SU-DHL-6 (cell line): ENCODE results near the gene PPFIBP2.

Experiments used
- H2AFZ ChIP-seq: fragments of 200-600 bp; sonication (generic); 2 replicates; pipeline ENCODE4 v1.6.1; 2014; ENCODE audit warnings: low read depth, mild to moderate bottlenecking, moderate library complexity, mixed read lengths, antibody characterized with exemption, low read length; ENCODE audit not compliant: severe bottlenecking
- H3F3A ChIP-seq: fragments of 200-600 bp; shearing (Covaris generic); 2 replicates; pipeline ENCODE4 v1.6.0; 2016; ENCODE audit warnings: antibody characterized with exemption, mild to moderate bottlenecking; ENCODE audit not compliant: insufficient read depth
- H3K27ac ChIP-seq: fragments of 200-600 bp; sonication (generic); 2 replicates; pipeline ENCODE4 v1.5.1; 2016; ENCODE audit warnings: low read depth, mild to moderate bottlenecking, low read length, moderate library complexity, mixed read lengths
- H3K27me3 ChIP-seq: fragments of 200-600 bp; sonication (generic), shearing (Covaris generic); 2 replicates; pipeline ENCODE4 v1.6.0; 2014; ENCODE audit warnings: mild to moderate bottlenecking, low read length
- H3K36me3 ChIP-seq: fragments of 200-600 bp; sonication (generic); 2 replicates; pipeline ENCODE4 v1.6.1; 2014; ENCODE audit warnings: mild to moderate bottlenecking, low read length, mixed read lengths
- H3K4me2 ChIP-seq: fragments of 300-600, 200-600 bp; shearing (Covaris generic), sonication (generic); 2 replicates; pipeline ENCODE4 v1.6.0; 2014; ENCODE audit warnings: low read length, low read depth, mild to moderate bottlenecking; ENCODE audit not compliant: poor library complexity, severe bottlenecking
- H3K4me3 ChIP-seq: fragments of 200-600 bp; sonication (generic); 2 replicates; pipeline ENCODE4 v1.5.1; 2014; ENCODE audit warnings: antibody characterized with exemption, low read length, mild to moderate bottlenecking, mixed read lengths; ENCODE audit not compliant: insufficient read depth, poor library complexity, severe bottlenecking
- H3K79me2 ChIP-seq: fragments of 200-600 bp; sonication (generic); 2 replicates; pipeline ENCODE4 v1.6.1; 2014; ENCODE audit warnings: mild to moderate bottlenecking, low read length, moderate library complexity; ENCODE audit not compliant: insufficient read depth
- H3K9ac ChIP-seq: fragments of 200-600 bp; sonication (generic); 2 replicates; pipeline ENCODE4 v1.7.0; 2014; ENCODE audit warnings: mild to moderate bottlenecking, low read length
- H3K9me2 ChIP-seq: fragments of 200-600 bp; sonication (generic); replicated peaks from 2 replicates; pipeline ENCODE4 v1.6.1; 2014; ENCODE audit warnings: low read length; ENCODE audit not compliant: insufficient read depth
- H3K9me3 ChIP-seq: fragments of 200-600 bp; sonication (generic); 2 replicates; pipeline ENCODE4 v1.6.1; 2014; ENCODE audit warnings: low read length, mixed read lengths; ENCODE audit not compliant: insufficient read depth
- H4K20me1 ChIP-seq: fragments of 200-600 bp; sonication (generic); 2 replicates; pipeline ENCODE4 v1.6.1; 2014; ENCODE audit warnings: low read depth, mild to moderate bottlenecking, antibody characterized with exemption, low read length, moderate library complexity, mixed read lengths
- EZH2phosphoT487 ChIP-seq: fragments of 200-600 bp; sonication (generic), shearing (Covaris generic); conservative IDR thresholded peaks from 2 replicates; pipeline ENCODE4 v1.6.1; 2018; ENCODE audit warnings: mild to moderate bottlenecking, antibody characterized with exemption, low read length, moderate library complexity, mixed read lengths
- TF ChIP-seq, protein P1 (sequence below): fragments of 200-600 bp; sonication (generic); IDR thresholded peaks from one replicate; pipeline ENCODE4 v1.5.1; 2017; ENCODE audit warnings: antibody characterized with exemption, mild to moderate bottlenecking, low read length, moderate library complexity; ENCODE audit not compliant: insufficient read depth, poor library complexity, severe bottlenecking

The PPFIBP2 gene

DNA sequence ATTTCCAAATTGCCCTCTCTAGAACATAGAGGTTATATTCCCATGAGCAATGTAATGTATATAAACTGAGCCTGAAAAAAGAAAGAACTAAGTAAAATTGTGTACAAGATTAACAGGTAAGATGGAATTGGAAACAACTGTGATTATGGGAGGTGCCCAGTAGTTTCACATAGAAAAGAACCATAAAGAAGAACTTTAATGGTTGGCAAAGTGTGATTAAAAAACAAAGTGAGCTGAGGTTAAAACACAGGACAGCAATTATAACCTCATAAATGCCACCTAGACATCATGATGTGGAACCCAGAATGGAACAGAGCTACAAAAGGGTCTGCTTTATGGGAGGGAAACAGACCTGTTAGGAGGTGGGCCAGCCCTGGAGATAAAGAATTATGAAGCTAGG, 100.9 kb downstream of the PPFIBP2 start:
- H2AFZ ChIP-seq: no peak overlapping the region
- H3K27me3 ChIP-seq: no peaks in the 10 kb centered on the region
- no peak overlapping the region for H3K4me2 ChIP-seq
- no peak for TF ChIP-seq EZH2phosphoT487
- TF ChIP-seq, protein P1, sequence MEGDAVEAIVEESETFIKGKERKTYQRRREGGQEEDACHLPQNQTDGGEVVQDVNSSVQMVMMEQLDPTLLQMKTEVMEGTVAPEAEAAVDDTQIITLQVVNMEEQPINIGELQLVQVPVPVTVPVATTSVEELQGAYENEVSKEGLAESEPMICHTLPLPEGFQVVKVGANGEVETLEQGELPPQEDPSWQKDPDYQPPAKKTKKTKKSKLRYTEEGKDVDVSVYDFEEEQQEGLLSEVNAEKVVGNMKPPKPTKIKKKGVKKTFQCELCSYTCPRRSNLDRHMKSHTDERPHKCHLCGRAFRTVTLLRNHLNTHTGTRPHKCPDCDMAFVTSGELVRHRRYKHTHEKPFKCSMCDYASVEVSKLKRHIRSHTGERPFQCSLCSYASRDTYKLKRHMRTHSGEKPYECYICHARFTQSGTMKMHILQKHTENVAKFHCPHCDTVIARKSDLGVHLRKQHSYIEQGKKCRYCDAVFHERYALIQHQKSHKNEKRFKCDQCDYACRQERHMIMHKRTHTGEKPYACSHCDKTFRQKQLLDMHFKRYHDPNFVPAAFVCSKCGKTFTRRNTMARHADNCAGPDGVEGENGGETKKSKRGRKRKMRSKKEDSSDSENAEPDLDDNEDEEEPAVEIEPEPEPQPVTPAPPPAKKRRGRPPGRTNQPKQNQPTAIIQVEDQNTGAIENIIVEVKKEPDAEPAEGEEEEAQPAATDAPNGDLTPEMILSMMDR: no peak
- H4K20me1 ChIP-seq: no peaks in the 10 kb centered on the region
- no peaks in the 10 kb centered on the region for H3K9me3 ChIP-seq
- no peak overlapping the region for H3K27ac ChIP-seq
- no peaks in the 10 kb centered on the region for H3K79me2 ChIP-seq
- H3F3A ChIP-seq: no peaks in the 10 kb centered on the region
- H3K36me3 ChIP-seq: no peaks in the 10 kb centered on the region
- no peak overlapping the region for H3K9ac ChIP-seq
- no peak overlapping the region for H3K4me3 ChIP-seq
- H3K9me2 ChIP-seq: no peaks in the 10 kb centered on the region

DNA sequence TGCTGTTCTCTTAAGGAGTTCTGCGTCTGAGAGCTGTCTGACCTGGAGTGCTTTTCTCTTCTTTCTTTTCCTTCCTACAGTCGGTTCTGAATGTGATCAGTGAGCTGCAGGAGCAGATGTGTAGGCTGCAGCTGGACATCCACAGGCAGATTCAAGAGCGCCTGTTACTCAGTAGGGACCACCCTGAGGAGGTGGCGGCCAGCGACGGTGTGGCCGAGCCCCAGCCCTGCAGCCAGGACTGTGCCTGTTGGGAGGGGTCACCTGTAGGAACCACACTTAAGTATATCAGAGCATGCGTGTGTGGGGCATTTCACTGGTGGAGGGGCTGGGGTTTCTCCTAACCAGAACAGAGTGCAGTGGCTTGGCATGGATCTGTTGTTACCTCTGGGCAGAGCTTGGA, 103.2 kb downstream of the PPFIBP2 start:
- Histone ChIP-seq H3K4me3 (no peak overlapping the region), H4K20me1 (no peaks in the 10 kb centered on the region), H3F3A (no peaks in the 10 kb centered on the region), H3K9me2 (no peaks in the 10 kb centered on the region), H3K36me3 (no peaks in the 10 kb centered on the region), H3K9me3 (no peaks in the 10 kb centered on the region), H3K27ac (no peak overlapping the region), H3K9ac (no peak overlapping the region), H3K27me3 (no peaks in the 10 kb centered on the region), H3K4me2 (no peak overlapping the region), H3K79me2 (no peaks in the 10 kb centered on the region), H2AFZ (no peak overlapping the region)
- TF ChIP-seq EZH2phosphoT487: no peak
- TF ChIP-seq, protein P1: no peak

DNA sequence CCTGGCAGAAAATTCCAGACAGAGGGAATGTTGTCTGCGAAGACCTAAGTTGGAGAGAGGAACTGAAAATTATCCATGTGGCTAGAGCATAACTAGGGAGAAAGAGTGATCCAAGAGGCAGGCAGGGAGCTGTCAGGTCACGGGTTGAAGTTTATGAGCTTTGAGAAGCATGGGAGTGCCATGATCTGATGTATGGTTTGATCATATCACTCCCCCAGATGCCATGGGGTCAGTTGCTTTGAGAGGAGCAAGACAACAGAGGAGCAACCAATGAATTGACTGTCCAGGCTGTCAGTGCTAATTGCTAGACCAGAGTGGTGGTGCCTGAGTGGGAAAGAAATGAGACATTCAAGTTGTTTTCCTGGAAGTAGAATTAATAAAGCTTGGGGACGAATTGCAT, 105.5 kb downstream of the PPFIBP2 start:
- no peaks in the 10 kb centered on the region for H4K20me1 ChIP-seq
- H3F3A ChIP-seq: no peaks in the 10 kb centered on the region
- H3K27me3 ChIP-seq: no peaks in the 10 kb centered on the region
- no peak overlapping the region for H3K4me2 ChIP-seq
- no peak overlapping the region for H3K4me3 ChIP-seq
- H3K9me3 ChIP-seq: no peaks in the 10 kb centered on the region
- H3K36me3 ChIP-seq: no peaks in the 10 kb centered on the region
- H2AFZ ChIP-seq: no peak overlapping the region
- no peaks in the 10 kb centered on the region for H3K9me2 ChIP-seq
- no peak overlapping the region for H3K9ac ChIP-seq
- no peak overlapping the region for H3K27ac ChIP-seq
- TF ChIP-seq, protein P1: no peak
- no peaks in the 10 kb centered on the region for H3K79me2 ChIP-seq

DNA sequence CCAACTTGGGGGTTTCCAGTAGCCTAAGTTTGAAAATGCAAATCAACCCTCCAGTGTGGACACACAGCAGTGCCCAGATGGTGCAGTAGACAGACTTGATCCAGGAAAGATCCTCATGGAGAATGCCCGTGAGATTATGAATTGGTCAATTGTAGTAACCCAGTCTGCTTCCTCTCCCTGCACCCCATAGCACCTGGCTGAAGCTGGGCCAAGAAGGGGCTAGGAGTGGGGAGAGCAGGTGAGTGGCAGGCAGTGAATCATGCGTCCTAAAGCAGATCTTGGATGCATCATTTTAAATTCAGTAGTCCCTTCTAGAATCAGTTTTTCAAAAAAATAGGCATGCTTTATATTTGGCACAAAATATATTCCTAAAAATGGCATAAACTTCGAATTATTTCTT, 107.3 kb downstream of the PPFIBP2 start:
- Histone ChIP-seq H3K27ac (no peak overlapping the region), H2AFZ (no peak overlapping the region), H3K9me2 (no peaks in the 10 kb centered on the region), H3F3A (no peaks in the 10 kb centered on the region), H3K4me2 (no peak overlapping the region), H3K27me3 (no peaks in the 10 kb centered on the region), H3K9me3 (no peaks in the 10 kb centered on the region), H3K36me3 (no peaks in the 10 kb centered on the region), H4K20me1 (no peaks in the 10 kb centered on the region), H3K4me3 (no peak overlapping the region), H3K79me2 (no peaks in the 10 kb centered on the region), H3K9ac (no peak overlapping the region)
- TF ChIP-seq, protein P1: no peak
- TF ChIP-seq EZH2phosphoT487: no peak
